HG02763 (cell line): ENCODE data around the gene RBBP8NL.

ENCODE experiments used
- ATAC-seq: cut with Tn5 transposase; IDR thresholded peaks from one replicate; pipeline ENCODE4 v1.9.1; 2021; ENCODE audit warnings: mild to moderate bottlenecking, moderate library complexity; ENCODE audit not compliant: unreplicated experiment

Gene RBBP8NL

DNA sequence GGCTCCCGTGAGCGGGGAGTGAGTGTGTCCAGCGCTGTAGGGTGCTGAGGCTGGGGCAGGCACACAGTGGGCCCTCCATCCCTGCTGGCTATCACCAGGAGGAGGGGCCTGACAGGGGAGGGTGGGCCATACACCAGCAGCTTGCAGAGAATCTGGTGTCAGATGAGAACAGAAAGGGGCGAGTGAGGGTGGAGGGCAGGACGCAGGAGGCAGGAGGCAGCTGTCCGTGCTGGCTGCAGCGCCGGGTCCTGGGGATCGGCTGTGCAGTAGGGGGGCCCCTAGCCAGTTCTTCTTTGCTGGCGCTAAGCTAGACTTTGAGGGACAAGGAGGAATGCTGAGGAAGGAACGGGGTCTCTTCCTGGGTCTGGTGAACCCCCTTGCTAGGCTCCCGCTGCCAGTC lies 18.7 kb downstream of the RBBP8NL start:
- no peak for ATAC-seq

GRCh38 chr20:62408055-62408454 lies 19.3 kb downstream of the RBBP8NL start:
- ATAC-seq = no peak

DNA sequence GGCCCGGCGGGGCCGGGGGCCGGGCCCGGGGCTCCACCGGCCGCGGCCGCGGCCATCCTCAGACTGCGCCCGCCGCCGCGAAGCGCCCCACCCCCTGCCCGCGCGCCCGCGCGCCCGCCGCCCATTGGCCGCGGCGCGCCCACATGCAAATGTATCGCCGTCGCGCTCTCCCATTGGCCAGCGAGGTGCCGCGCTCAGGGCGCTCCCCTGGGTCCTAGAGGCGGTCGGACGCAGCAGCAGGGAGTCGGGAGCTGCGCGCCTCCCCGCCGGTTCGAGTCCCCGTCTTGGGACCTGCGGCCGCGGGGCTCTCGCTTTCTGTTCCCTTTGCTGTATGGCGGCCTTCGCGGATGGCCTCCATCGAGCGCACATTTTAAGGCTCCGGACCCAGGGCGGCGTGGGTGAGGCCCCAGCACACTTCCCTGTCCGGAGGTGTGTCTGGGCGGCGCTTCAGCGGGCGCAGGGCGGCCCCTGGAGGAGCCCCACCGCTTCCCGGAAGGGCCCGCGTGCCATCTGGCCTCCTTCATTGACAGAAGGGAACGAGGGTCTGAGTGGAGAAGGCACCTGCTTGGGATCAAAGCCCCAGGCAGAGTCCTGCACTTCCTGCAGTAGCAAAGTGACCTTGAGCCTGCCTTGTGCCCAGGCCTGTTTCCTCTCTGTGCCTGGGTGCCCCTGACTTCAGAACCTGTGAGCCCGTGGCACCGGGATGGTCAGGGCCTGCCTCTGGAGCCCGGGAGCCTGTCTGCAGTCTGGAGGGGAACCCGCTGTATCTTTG lies 19.9 kb downstream of the RBBP8NL start, which contains the start of gene CABLES2:
CABLES2 (minus strand) TSS at position 65 of the 772 bp plus-strand sequence; CDS start at position 56, 9 bp downstream.
- peak; percentile 92 for ATAC-seq

- ATAC-seq = peak; percentile 14
Measured at GRCh38 chr20:62406635-62407176, 20.6 kb downstream of the RBBP8NL start.

DNA sequence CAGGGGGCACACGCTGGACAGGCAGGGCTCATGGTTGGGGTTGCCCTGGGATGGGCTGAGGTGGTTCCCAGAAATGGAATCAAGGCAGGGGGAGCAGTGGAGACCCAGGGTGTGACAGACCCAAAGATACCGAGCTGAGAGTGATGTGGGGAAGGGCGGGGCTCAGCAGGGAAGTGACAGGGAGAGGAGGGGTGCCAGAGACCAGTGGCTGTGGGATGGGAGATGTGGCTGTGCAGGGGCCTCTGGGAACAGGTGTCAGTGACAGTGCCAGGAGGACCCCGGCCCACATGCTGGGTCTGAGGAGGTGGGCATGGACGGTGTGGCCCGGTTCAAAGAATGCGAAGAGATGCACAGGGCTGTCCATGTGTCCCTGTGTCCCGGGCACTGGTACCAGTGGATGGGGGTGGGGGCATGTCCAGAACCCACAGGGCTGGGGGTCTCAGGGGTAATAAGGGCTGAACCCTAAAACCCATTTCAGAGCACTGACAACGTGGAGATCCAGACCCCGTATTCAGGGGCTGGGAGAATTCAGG lies 21.3 kb downstream of the RBBP8NL start:
- ATAC-seq = no peak

DNA sequence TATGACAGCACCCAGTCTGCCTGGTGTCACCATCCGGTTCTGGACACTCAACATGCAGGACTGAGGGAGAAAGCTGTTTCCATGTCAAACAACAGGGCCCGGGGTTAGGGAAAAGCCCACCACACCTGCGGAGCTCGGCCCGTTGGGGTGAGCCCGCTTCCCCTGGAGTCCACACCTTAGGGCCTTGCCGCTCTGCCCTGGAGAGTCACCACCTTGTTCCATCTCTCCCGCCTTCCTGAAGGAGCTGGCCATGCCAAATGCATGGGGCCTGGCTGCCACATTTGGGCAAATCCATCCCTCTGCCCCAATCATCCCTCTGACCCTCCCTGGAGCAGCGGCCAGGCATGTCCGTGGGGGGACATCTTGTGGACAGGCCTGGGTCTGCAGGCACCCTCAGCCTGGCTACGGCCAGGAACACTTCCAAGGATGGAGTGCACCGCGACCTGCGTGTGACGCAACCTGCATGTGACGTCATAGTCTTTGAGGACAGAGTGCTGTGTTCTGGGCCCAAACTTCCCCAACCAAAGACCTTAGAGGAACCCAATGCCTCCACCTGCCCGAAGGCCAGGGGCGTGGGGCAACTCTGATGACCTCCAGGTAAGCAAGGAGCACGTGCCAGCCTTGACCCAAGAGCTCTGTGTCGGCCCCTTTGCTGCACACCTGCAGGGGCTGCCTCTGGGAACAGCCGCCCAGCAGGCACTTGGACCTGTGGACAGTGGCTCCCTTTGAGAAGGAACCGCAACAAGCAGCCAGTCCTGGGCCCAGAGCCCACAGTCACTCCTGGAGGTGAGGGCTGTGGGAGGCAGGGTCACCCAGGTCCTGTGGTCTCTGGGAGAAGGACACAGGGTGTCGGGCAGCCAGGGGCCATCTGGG lies 22.0 kb downstream of the RBBP8NL start:
- ATAC-seq = no peak

DNA sequence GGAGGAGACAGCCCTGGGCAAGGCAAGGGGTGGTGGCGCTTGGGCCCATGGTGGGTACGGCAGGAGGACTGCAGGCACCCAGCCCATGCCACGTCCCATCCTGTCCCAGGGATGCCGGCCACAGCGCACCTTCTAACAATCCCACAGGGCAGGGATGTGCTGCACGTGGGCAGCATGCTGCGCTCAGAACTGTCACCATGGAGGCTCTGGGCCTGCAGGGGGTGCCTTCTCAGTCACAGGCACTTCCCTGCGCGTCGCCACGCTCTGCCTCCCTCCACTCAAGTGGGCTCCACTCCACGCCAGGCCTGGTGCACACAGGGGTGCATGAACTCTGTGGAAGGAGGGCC lies 22.6 kb downstream of the RBBP8NL start:
- ATAC-seq = no peak

DNA sequence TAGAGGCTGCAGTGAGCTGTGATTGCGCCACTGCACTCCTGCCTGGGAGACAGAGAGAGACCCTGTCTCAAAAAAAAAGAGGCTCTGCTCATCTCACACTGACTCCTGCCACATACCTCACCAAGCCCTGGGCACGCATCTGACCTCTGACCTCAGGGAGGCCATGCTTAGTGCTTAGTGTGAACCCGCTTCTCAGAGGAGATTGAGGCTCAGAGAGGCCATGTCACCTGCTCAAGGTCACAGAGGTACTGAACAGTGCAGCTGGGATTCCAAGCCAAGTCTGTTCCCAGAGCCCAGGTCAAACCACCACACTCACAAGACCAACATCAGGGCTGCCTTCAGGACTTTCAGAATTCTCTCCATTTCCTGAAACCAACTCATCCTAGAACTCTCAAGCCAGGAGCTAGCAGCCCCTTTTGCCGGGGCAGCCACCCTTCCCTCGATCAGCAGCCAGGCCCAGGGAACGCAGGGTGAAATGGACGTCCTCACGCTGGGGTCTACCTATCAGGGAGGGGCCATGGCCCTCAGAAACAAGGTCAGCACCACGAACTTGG lies 23.1 kb downstream of the RBBP8NL start:
- no peak for ATAC-seq

DNA sequence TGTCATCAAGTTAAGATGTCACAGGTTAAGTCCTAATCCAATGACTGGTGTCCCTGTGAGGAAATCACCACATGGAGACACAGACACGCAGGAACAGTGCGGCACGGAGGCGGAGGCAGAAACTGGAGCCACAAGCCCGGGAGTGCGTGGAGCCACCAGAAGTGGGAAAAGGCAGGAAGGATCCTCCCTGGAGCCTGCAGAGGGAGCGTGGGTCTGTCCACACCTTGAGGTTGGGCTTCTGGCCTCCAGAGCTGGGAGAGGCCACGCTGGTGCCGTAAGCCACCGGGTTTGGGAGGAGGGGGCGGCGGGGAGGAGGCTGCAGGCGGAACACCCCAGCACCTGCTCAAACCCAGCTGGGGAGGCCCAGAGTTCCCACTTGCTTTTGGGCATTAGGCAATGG lies 24.0 kb downstream of the RBBP8NL start:
- no peak for ATAC-seq

- no peak for ATAC-seq
Measured at GRCh38 chr20:62402456-62403150, 24.7 kb downstream of the RBBP8NL start.

GRCh38 chr20:62401331-62401779 lies 26.0 kb downstream of the RBBP8NL start:
- ATAC-seq = no peak

- ATAC-seq = no peak
Measured at GRCh38 chr20:62400541-62400940, 26.8 kb downstream of the RBBP8NL start.

- no peak for ATAC-seq
Measured at GRCh38 chr20:62400021-62400420, 27.3 kb downstream of the RBBP8NL start.

GRCh38 chr20:62398120-62398821 lies 29.1 kb downstream of the RBBP8NL start:
- no peak for ATAC-seq

DNA sequence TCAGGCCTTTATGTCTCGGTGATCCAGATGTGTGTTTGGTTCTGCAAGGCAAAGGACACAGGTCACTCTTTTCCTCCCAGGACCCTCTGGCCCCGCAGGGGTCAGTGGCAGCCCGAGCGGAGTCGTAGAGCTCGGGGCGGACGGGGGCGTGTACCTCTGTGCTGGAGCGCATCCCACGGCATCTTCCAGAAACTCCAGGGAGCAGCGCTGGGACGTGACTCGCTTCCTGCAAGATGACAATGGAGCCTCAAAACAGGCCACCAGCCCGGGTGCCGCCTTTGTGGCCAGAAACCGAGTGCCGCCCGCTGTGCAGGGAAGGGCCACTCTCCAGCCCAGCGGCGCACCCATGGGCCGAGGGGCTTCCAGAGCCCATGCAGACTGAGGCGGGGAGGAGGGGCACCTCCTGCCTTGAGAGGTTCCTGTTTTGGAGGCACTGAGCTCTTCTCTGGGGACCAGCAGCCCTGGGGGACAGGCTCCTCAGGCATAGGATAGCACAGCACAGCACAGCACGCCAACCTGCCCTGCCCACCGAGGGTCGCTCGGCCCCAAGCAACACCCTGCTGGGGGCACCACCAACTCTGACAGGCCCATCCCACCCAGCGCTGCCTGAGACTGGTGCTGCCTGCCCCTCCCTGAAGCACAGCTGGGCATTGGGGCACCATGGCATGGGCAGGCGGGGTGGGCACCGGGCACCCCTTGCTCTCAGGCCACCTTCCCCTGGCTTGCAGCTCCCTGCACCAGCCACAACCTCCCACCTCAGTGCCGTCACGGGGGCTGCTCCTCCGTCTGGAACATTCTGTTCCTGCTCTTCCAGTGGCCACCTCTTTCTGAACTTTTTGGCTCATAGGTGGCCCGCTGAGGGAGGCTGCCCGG lies 30.7 kb downstream of the RBBP8NL start:
- ATAC-seq = no peak

DNA sequence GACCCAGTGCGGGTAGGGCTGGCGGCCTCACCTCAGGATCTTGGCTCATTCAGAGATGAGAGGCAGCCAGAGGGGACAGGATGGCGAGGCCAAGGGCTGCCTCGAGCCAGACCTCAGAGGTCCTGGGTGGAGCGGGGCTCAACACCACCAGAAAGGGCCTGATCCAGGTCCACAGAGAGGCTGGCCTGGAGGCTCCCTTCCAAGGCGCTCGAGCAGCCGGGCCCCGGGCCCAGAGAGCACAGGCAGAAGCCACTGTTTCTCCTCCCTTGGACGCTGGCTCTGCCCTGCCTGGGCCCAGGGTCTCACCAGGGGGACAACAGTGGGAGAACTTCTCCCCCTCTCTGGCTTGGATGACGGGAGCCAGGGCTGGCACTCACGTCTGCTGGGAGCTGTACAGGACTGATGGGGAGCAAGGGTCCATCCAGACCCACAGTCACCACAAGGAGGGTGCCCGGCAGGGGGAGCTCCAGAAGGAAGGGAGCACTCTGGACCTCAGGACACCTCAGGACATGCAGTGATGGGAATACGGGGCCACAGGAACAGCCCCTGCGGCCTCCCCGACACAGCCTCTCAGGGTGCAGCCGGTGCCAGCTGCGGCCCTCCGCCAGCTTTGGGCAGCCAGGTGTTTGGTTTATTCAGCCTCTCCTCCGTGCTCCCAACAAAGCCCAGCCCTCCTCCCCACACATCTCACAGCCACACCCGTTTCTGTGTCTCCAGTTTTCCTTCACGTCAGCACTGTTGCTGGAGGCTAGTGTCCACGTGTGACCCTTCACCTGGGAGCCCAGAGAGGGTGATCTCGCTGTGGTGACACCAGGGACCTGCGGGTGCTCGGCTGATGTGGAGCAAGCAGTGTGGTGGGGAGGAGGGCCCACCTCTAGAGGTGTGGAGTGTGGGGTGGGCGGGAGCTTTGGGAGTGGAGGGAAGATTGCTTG lies 31.8 kb downstream of the RBBP8NL start:
- ATAC-seq = no peak

DNA sequence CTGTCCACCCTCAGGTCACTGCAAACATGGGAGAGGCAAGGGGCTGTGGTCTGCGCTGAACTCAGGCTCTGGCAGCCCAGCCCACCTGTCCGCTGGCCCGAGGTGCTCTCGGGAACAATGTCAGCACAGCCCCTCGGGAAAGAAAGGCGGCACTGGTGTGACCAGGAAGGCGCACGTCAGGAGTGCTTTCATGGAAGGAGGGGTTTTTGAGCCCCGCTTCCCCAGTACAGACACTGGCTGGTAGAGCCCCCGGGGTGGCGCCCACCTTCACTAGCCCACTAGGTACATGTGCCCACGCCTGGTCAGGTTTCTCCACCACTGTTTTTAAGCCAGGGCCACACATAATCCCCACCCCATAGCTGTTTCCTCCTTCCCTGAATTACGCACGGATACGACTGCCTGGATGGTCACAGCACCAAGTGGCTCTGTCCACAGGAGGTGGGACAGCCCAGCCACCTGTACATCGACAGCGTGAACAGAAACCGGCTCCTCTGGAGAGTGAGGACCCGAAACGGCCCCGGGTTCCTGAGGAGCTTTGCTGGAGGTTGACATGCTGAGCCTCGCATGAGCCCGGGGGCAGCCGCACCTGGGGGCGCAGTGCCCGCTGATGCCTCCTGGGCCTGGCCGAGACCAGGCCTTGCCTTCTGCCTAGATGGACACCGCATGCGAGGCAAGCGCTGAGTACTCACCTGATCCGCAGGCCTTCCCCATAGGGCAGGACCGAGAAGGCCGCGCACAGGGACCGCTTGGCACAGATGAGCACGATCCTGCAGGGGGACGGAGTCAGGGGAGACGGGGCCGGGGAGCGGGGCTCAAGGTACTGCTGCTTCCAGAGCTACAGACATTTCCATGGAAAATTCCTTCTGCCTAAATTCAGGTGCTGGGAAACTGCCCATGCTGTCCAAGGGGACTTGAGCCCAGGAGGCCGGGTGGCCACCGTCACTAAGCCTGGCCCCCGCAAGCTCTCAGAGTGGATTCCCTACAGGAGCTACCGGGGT lies 32.8 kb downstream of the RBBP8NL start:
- ATAC-seq = no peak
